GM08714 (cell line): ENCODE data around the gene DDX10.

Experiments
- H3K4me3 ChIP-seq: fragments of 200-500 bp; sonication (Bioruptor generic); 2 replicates; pipeline ENCODE4 v1.5.1; 2014; ENCODE audit warnings: mild to moderate bottlenecking, low read length, inconsistent platforms
- ZNF274 ChIP-seq: IDR thresholded peaks from 2 replicates; pipeline ENCODE4 v1.6.1; 2012; ENCODE audit warnings: mild to moderate bottlenecking, low read depth, low read length

DDX10 gene

DNA sequence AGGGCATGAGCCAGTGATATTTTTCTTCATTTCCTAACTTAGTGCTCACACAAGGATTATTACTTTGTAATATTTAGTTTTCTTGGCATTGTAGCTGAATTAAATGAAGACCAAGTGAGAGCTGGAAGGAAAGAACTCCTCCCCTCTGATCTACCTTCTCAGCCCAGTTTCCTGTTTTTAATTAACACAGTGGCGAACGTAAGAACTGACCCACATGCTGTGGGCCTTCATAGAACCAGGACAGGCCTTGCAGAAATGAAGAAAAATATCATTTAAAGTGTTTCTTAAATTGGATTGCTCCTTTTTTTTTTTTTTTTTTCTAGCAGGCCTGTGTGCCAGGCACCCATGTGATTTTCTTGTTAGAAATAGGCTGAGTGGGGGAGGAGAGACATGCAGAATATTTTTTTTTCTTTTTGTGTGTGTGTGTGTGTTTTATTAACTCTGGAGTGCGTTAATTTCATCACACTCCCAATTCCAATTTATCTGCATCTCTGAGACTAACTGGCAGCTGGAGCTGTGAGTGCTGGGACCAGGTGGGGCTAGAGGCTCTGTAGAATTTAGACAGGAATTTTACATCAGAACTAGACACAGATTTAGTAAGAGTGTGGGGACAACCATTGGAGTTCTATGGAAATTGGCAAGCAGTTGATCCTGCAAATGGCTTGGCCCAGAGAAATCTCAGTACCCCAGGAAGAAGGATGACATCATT lies 320.5 kb downstream of the DDX10 start:
- no peak for TF ChIP-seq ZNF274
- no peak overlapping the region for H3K4me3 ChIP-seq

DNA sequence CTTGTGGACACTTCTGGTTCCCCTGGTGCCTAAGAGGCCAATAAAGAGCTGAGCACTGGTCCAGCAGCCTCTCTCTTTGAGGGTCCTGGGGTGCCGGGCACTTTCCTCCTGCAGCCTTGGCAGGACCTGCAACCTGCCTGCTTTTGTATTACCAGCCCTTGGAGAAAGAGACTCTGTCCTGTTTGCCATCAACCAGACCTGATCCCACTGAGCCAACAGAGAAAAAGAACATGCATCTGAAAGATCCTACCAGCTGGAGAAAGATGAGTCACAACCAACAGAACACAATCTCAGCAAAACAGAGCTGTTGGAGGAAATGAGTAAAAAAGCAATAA lies 321.0 kb downstream of the DDX10 start:
- H3K4me3 ChIP-seq: no peak overlapping the region
- TF ChIP-seq ZNF274: no peak
